HG03558 (cell line): ENCODE data around the gene MRPL47.
"Not testable (repeated sequence)": the region's sequence is repeated elsewhere in the genome, so short reads cannot be mapped to it uniquely, and the experiment has no call there.

Experiments used
- ATAC-seq: cut with Tn5 transposase; IDR thresholded peaks from one replicate; pipeline ENCODE4 v1.9.1; 2021; ENCODE audit warnings: moderate number of reproducible peaks; ENCODE audit not compliant: unreplicated experiment; ENCODE audit errors: extremely low read depth

Gene MRPL47

DNA sequence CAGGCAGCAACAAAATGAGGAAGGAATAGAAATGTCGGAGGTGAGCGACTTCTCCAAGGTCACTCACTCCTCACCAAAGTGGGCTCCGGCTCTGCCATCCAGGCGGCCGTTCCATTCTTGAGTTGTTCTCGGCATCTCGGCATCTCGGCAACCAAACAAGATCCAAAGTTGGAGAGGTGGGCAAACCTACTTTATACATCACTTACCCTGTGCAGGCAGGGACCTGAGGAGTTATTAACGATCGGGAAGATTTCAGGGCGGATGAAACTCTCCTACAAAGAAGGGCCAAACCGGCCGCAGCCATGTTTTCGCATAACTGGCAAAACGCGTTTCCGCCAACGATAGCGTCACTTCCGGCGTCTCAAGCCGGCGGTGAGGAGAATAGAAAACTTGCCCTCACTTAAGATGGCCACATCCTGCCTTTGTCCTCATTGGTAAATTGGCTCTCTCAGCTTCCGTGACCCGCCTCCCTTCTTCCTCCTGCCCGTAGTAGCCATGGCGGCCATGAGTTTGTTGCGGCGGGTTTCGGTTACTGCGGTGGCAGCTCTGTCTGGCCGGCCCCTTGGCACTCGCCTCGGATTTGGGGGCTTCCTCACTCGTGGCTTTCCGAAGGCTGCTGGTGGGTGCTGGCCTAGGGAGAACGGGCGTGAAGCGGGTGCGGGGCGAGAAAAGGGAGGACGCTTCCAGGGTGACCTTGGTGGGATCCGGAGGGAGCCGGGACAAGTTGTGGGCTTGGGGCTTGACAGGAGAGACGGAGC lies at the start of gene MRPL47, which contains the start of gene NDUFB5:
Gene MRPL47 (minus strand): TSS at position 318 of the 758 bp plus-strand sequence. CDS start 14 bp downstream, at position 304.
Gene NDUFB5 (plus strand): TSS at position 474 of the 758 bp plus-strand sequence. CDS start 22 bp downstream, at position 496.
- peak; percentile 95 for ATAC-seq

DNA sequence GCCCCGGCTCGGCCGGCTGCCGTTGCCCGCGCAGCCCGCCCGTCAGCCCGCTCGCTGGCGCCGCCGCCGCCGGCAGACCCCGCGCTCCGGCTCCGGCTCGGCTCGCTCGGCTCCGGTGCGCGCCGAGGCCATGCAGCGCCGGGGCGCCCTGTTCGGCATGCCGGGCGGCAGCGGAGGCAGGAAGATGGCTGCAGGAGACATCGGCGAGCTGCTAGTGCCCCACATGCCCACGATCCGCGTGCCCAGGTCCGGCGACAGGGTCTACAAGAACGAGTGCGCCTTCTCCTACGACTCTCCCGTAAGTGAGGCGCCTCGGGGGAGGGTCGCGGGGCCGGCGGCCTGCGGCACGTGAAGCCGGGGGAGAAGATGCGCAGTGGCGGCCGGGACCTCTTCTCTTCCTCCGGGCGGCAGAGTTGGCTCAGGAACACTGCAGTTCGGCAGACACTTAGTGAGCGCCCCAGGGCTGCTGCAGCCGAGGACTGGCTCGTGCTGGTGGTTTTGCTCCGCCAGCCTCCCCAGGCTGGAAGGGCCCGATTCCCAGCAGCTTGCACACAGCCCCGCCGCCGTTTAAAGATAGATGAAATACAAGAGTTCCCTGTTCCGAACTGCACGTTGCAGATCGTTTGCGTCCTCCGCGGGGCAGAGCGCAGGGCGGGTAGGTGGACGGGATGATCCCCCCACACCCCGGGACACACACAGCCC lies 48.8 kb upstream of the MRPL47 start:
- peak; percentile 43 for ATAC-seq

DNA sequence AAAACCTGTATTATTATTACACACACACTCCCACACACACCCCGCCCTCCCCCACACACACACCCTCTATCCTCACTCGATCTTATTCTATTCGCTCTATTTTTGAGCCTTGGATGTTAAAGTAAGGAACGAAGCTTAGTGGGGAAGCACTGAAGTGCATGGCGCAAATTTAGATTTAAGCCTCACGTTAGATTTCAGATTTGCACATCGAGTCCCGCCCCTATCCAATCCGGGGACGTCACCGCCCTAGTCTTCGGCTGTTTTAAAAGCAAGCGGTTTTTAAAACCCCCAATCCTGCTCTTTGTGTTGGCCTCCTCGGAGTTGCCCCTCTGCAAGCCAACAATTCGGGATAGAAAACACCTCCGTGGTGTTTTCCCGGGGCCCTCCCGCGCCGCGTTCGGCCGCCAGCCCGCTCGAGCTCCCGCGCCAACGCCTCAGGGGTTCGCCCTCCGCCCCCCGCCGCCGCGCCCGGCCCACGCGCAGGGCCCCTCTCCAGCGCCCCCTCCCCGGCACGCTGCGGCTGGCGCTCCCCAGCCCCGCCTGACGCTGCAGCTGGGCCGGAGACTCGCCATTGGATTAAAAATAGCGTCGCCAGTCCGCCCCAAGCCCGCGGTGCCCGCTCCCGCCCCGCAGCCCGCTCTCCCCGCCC lies 48.1 kb upstream of the MRPL47 start, which contains the start of gene USP13:
Gene USP13 (plus strand): TSS at position 594 of the 649 bp plus-strand sequence. CDS start 186 bp downstream, outside the sequence.
- peak; percentile 31 for ATAC-seq

DNA sequence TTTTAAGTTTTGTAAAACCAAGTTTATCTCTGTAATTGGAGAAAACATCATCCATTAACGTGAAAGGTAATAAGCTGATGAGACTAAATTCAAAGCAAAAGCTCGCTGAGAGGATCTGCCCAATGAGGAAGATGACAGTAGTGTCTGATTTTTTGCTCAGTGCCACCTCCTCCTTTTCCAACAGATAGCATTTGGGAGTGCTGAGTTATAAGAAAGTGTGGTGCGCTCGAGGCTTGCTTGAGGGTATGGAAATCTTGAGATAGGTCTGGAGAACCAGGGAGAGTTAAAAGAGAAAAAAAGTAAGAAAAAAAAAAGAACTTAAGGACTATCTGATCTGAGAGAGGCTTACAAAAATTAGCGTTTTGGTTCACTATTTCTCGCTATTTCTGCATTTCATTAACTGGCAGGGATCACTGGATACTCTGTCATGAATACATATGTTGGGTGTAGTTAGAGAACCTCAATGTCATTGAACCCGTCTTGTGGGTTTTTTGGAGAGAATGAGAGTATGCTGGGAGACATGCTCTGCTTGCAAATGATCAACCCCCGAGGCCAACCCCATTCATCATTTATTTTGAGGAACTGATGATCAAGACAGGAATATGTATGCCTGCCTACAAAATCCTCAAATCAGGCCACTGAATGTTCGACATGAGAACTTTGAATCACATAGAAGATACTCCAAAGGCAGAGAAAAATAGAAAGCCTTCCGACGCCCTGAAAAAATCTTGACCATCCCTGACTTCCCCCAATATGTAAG lies 47.4 kb upstream of the MRPL47 start:
- ATAC-seq = no peak

DNA sequence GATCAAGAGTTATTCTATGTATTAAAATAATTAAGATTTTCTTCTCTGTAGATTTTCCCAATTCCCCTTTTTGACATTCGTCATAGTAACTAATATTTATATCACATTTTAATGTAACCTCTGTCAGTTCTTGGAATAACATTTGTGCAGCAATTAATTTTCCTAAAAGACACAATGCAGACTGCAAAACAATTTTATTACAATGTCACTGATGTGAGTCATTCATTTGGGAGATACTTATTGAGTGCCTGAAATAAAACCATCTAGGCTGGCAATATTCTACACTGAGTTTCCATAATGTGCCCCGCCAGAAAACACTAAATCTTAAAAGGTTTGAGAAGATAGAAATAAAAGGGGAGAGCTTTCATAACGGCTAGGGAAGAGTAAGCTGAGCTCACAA lies 41.7 kb upstream of the MRPL47 start:
- ATAC-seq = no peak

DNA sequence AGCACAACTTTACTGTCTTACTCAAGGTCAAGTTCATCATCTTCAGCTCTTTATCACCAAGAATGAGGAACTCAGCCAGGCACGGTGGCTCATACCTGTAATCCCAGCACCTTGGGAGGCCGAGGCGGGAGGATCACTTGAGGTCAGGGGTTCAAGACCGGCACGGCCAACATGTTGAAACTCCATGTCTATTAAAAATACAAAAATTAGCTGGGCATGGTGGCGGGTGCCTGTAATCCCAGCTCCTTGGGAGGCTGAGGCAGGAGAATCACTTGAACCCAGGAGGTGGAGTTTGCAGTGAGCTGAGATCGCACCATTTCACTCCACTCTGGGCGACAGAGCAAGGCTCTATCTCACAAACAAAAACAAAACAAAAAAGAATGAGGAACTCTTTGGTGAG lies 39.4 kb upstream of the MRPL47 start:
- ATAC-seq = not testable (repeated sequence)

DNA sequence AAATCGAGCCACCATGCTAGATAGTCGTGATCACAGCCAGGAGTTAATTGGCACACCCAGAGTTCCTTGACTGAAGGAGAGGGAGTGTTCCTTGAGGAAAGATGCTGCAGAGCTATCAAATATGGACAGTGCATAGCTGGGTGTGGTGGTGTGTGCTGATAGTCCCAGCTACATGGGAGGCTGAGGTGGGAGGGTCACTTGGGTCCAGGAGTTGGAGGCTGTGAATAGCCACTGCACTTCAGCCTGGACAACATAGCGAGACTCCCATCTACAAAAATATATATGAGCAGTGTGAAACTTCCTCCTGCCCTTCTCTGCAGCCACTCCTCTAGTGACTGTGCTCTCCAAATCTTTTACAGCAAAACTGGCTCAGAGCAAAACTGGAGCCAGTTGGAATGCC lies 38.4 kb upstream of the MRPL47 start:
- ATAC-seq = no peak

DNA sequence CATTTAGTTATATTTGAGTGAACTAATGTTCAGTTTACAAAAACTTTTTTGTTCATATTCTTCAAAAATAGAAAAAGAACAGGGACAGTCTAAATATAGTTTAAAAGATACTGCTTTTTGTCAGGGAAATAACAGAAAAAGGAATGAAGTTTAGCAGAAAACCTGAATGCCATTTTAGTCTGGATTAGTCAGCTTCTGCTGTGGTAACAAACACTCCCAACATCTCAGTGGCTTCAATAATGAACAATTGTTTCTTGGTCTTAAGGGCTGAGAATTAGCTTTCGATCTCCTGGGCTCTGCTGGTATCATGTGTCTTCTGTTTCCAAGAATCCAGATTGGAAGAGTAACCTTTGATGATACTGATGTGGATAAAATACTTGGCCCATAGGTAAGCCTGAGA lies 36.0 kb upstream of the MRPL47 start:
- ATAC-seq = no peak

DNA sequence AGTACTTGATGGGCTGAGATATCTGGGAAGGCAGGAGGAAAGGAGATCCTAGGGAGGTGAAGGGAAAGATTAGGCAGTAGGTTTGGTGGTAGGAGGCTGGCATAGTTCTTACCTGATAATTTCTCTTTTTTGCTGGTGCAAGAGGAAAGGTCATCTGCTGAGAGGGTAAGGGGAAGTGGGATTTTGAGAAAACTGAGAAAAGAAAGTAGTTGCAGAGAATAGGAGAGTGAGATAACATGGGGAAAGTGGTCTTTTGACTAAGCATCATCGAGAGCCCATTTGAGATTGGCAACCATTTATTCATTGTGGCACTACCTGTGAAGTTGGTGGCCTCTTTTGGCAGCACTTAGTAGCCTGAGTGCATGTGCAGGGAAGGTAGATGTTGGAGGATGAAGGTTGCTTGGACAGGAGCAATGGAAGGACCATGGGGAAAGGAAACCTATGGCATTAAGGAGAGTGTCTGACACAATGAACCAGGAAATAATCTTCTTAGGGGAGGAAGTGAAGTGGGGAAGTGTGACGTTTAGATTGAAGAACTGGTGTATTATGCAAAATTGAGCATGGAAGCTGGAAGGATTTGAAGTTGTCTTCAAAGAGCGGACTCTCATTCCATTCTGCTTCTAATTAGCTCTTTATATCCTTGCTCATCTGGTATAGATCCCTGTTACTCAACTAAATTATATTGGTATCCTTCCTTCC lies 26.5 kb upstream of the MRPL47 start:
- no peak for ATAC-seq

DNA sequence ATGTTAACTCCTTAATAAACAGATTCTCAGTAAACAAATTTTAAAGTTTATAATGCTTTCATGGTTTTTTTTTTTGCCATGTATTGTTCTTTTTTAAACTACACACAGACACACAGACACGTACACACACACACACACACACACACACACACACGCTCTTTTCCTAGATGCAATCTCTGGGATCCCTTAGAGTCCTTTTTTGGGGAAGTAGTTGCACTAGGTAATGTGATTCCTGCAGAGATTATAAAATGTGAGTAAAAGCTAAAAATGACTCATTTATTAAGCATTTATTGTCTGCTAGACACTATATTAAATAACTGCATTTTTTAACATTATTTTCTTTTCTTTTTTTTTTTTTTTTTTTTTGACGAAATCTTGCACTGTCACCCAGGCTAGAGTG lies 20.0 kb upstream of the MRPL47 start:
- no peak for ATAC-seq

DNA sequence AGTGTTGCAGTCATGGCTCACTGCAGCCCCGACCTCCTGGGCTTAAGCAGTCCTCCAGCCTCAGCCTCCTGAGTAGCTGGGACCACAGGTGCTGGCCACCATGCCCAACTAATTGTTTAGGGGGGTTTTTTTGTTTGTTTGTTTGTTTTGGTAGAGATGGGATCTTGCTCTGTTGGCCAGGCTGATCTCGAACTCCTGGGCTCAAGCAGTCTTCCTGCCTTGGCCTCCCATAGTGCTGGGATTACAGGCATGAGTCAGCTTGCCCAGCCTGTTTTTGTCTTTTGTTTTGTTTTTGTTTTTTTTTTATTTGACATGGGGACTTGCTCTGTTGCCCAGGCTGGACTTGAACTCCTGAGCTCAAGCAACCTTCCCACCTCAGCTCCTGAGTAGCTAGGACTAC lies 17.6 kb upstream of the MRPL47 start:
- no peak for ATAC-seq

DNA sequence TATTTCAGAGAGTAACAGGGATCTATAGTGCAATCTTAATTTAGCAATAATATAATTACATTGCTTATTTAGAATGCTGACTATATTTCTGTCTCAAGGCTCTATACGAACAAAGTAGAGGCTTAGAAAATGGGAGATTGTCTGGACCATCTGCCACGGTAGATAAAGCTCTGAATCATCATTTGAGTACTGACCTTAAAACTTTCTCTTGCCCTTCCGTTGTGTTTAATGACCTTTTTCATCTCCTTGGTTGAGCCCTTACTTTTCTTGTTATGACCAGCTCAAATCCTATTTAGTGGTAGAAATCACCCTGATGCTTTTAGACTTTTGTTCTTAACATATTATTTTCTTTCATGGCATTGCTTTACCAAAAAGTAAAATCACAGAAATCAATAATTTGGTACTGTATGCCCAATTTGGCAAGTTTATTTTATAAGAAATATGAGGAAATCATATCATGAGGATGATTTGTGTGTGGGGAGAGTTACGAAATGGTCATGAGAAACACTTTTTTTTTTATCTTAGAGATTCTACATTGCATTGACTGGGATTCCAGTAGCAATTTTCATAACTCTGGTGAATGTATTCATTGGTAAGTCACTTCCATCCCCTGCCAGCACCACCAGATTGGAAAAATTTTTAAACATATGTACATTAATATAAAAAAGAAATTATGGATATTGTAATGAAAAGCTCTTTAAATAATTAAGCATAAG lies 11.2 kb upstream of the MRPL47 start:
- ATAC-seq = no peak

- ATAC-seq = no peak
Measured at GRCh38 chr3:179613807-179614206, 9.4 kb upstream of the MRPL47 start.

DNA sequence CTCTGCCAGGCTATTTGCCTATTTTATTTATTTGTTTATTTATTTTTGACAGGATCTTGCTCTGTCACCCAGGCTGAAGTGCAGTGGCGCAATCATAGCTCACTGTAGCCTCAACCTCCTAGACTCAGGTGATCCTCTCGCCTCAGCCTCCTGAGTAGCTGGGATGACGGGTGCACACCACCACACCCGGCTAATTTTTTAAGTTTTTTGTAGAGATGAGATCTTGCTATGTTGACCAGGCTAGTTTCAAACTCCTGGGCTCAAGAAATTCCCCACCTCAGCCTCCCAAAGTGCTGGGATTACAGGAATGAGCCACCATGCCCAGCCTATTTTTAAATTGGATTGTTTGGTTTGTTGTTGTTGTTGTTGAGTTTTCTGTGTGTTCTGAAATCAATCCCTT lies 5.6 kb upstream of the MRPL47 start:
- no peak for ATAC-seq

DNA sequence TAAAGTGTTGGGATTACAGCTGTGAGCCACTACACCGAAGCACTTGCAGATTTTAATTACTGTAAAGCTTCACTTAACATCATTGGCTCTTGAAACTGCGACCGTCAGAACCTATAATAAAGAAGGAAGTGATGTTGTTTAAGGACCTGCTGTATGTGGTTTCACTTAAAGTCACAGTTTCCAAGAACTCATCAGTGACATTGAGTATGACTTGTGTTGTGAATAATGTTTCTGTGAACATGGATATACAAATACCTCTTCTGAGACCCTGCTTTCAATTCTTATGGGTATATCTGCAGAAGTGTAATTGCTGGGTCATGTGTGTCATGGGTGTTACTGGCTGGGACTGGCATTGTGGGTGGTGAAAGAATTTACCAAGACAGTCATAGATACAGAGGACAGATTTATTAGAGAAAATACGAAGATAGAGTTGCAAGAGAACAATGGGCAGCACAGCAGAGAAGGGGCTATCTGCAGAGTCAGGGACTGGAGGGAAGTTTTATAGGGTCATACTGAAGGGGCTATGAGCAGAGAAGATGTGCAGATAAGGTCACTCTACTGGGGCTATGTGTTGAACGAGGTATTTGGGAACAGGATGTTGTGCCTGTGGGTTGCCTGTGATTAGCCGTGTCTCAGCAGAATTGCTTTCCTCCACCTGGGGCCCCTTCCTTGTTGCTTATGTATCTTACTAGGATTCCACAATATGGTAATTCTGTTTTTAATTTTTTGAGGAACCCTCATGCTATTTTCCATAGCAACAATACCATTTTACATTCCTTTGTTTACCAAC lies 4.7 kb upstream of the MRPL47 start:
- peak; percentile 43 for ATAC-seq

- no peak for ATAC-seq
Measured at GRCh38 chr3:179606534-179607085, 2.2 kb upstream of the MRPL47 start.

DNA sequence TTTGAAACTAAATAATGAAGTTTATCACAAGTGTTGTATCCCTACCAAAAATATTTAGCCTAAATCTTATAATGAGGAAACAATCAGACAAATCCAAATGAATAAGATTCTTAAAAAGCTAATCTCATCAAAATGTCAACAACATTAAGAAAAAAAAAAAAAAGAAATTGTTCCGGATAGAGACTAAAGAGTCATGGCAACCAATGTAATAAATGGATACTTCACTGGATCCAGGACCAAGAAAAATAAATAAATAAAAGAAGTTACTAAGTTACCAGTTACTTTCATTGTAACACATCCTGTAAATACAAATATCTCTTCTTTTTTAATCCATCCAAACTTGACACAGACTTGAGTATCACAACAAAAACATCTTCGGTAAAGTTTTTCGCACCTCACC lies 607 bp downstream of the MRPL47 start:
- ATAC-seq = no peak

DNA sequence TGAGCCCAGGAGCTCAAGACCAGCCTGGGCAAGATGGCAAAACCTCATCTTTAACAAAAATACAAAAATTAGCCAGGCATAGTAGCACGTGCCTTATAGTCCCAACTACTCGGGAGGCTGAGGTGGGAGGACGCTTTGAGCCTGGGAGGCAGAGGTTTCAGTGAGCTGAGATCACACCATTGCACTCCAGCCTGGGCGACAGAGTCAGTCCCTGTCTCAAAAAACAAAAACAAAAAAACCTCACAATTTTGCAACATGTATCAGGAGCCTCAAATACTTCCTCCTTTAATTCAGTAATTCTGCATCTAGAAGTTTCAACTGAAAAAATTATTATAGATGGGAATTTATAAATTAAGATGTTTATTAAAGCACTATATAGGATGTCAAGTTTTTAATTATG lies 1.1 kb downstream of the MRPL47 start:
- no peak for ATAC-seq
